ENCODE results near the gene CTSL.

GRCh38 chr9:87732344-87732743 is 6.4 kb downstream of the CTSL start:
- TF ChIP-seq POLR2AphosphoS5 (IDR thresholded peaks at IDR 0.05) (no peak), POLR2A (IDR thresholded peaks at IDR 0.05) (no peak), CTCF (IDR thresholded peaks at IDR 0.05) (no peak)
